ENCODE results near the gene KRTAP4-2.
"Not testable (repeated sequence)": the region's sequence is repeated elsewhere in the genome, so short reads cannot be mapped to it uniquely, and the experiment has no call there.

Gene KRTAP4-2

GRCh38 chr17:41160190-41160589, 17.8 kb downstream of the KRTAP4-2 start:
- DNase-seq = not testable (repeated sequence)

- DNase-seq = no peak
These were observed 24.2 kb downstream of the KRTAP4-2 start for GRCh38 chr17:41153856-41154255.

- no peak for DNase-seq
These were observed 26.5 kb downstream of the KRTAP4-2 start for GRCh38 chr17:41151525-41151924.

GRCh38 chr17:41150026-41150425, 28.0 kb downstream of the KRTAP4-2 start:
- no peak for DNase-seq

GRCh38 chr17:41149652-41149985, 28.4 kb downstream of the KRTAP4-2 start, which contains the start of gene KRTAP4-5:
Gene KRTAP4-5, minus strand, starts transcription at chr17:41149825. Its CDS starts 58 bp downstream, at chr17:41149767.
- no peak for DNase-seq

- DNase-seq = not testable (repeated sequence)
These were observed 28.9 kb downstream of the KRTAP4-2 start for GRCh38 chr17:41148971-41149651.

- no peak for DNase-seq
These were observed 30.4 kb downstream of the KRTAP4-2 start for GRCh38 chr17:41147531-41148204.

- DNase-seq = no peak
These were observed 32.8 kb downstream of the KRTAP4-2 start for GRCh38 chr17:41145261-41145660.

GRCh38 chr17:41144846-41145245, 33.2 kb downstream of the KRTAP4-2 start:
- no peak for DNase-seq

GRCh38 chr17:41141361-41141760, 36.7 kb downstream of the KRTAP4-2 start:
- DNase-seq = no peak

- DNase-seq = no peak
These were observed 37.5 kb downstream of the KRTAP4-2 start, which contains the start of gene KRTAP4-6 for GRCh38 chr17:41140360-41141131. Gene KRTAP4-6, minus strand, starts transcription at chr17:41140544. Its CDS starts 57 bp downstream, at chr17:41140487.

GRCh38 chr17:41139865-41140264, 38.2 kb downstream of the KRTAP4-2 start:
- not testable (repeated sequence) for DNase-seq

- DNase-seq = no peak
These were observed 43.9 kb downstream of the KRTAP4-2 start for GRCh38 chr17:41133880-41134735.

- DNase-seq = no peak
These were observed 46.0 kb downstream of the KRTAP4-2 start for GRCh38 chr17:41131979-41132378.
